ENCODE measurements around the gene CXCR5.

The CXCR5 gene

GRCh38 chr11:118924591-118925585 lies 41.2 kb downstream of the CXCR5 start:
- peak; percentile 66 to 83 for DNase-seq
- Histone ChIP-seq H3K27ac (peak overlapping the region; percentile 85 to 99), H3K9me3 (no peaks in the 10 kb centered on the region), H3K4me3 (peak overlapping the region; percentile 72 to 91), H3K36me3 (no peaks in the 10 kb centered on the region), H3K27me3 (no peaks in the 10 kb centered on the region), H3K4me1 (peaks cover 21 to 58% (median 49%) of the 10 kb centered on the region in 4 donors)
- no peak for TF ChIP-seq CTCF (IDR thresholded peaks at IDR 0.05)
- intact Hi-C loops (cut with DNase I; ENCODE audit: low total_unique reads): loop anchor here (5.0 kb wide), 1 partner anchor 133 kb away; the partner anchor contains the start of gene DDX6

- H3K4me3 ChIP-seq: peak overlapping the region; percentile 74 to 86
- H3K27ac ChIP-seq: peak overlapping the region; percentile 96 to 99
- intact Hi-C loops (cut with DNase I; ENCODE audit: low total_unique reads): loop anchor here (5.0 kb wide), 1 partner anchor 135 kb away; the partner anchor contains the start of gene DDX6
- TF ChIP-seq CTCF (IDR thresholded peaks at IDR 0.05): no peak
- no peaks in the 10 kb centered on the region for H3K36me3 ChIP-seq
- no peak for DNase-seq
- no peaks in the 10 kb centered on the region for H3K9me3 ChIP-seq
- H3K4me1 ChIP-seq: peaks cover 2 to 42% (median 37%) of the 10 kb centered on the region in 4 donors
- no peaks in the 10 kb centered on the region for H3K27me3 ChIP-seq
Measured at GRCh38 chr11:118927554-118928100, 43.9 kb downstream of the CXCR5 start.

- H3K4me1 ChIP-seq: peaks cover 0 to 41% (median 36%) of the 10 kb centered on the region in 4 donors
- DNase-seq: peak; percentile 96 to 98
- peak; percentile 95 to 96 for TF ChIP-seq CTCF (IDR thresholded peaks at IDR 0.05)
- peak overlapping the region; percentile 96 to 99 for H3K27ac ChIP-seq
- H3K27me3 ChIP-seq: no peaks in the 10 kb centered on the region
- peak overlapping the region; percentile 74 to 86 for H3K4me3 ChIP-seq
- no peaks in the 10 kb centered on the region for H3K36me3 ChIP-seq
- intact Hi-C loops (cut with DNase I; ENCODE audit: low total_unique reads): loop anchor here (5.0 kb wide), 1 partner anchor 136 kb away; the partner anchor contains the start of gene DDX6
- H3K9me3 ChIP-seq: no peaks in the 10 kb centered on the region
Measured at GRCh38 chr11:118928101-118928869, 44.6 kb downstream of the CXCR5 start.

- intact Hi-C loops (cut with DNase I; ENCODE audit: low total_unique reads): loop anchor here (5.0 kb wide), 1 partner anchor 137 kb away; the partner anchor contains the start of gene DDX6
- Histone ChIP-seq H3K9me3 (no peaks in the 10 kb centered on the region), H3K27me3 (no peaks in the 10 kb centered on the region), H3K36me3 (no peaks in the 10 kb centered on the region), H3K27ac (peak overlapping the region; percentile 96 to 99), H3K4me1 (peaks cover 0 to 45% (median 35%) of the 10 kb centered on the region in 4 donors), H3K4me3 (peak overlapping the region; percentile 74 to 86)
- DNase-seq: peak in 1 of 2 donors; percentile 51
- peak in 1 of 2 experiments; percentile 3 for TF ChIP-seq CTCF (IDR thresholded peaks at IDR 0.05)
Measured at GRCh38 chr11:118928870-118929500, 45.3 kb downstream of the CXCR5 start.

All from tibial artery (tissue), 4 donors.